Suprapubic skin (tissue), 4 donors: ENCODE measurements around the gene CLEC14A. TPM values are rescaled to one million over a fixed set of nuclear protein-coding genes. Genes with fewer than 3 reads are reported as not detected.

Source experiments
- DNase-seq, 2 donors: peaks; one replicate each; pipeline ENCODE4 v3.0.0-alpha.2; 2019; ENCODE audit warnings: low spot score in 2 of 2
- H3K27ac ChIP-seq: fragments of 200-600 bp; sonication (generic); one replicate; pipeline ENCODE4 v1.5.1; 2019
- H3K27me3 ChIP-seq: fragments of 200-600 bp; sonication (generic); one replicate; pipeline ENCODE4 v1.5.1; 2019
- H3K36me3 ChIP-seq: fragments of 200-600 bp; sonication (generic); one replicate; pipeline ENCODE4 v1.5.1; 2019
- H3K4me1 ChIP-seq: fragments of 200-600 bp; sonication (generic); one replicate; pipeline ENCODE4 v1.5.1; 2019
- H3K4me3 ChIP-seq: fragments of 200-600 bp; sonication (generic); one replicate; pipeline ENCODE4 v1.5.1; 2019; ENCODE audit warnings: mild to moderate bottlenecking
- H3K9me3 ChIP-seq: fragments of 200-600 bp; sonication (generic); one replicate; pipeline ENCODE4 v1.5.1; 2019
- CTCF ChIP-seq, 2 donors: fragments of 200-600 bp in 1 of 2; fragments of 450-650 bp in 1 of 2; sonication (generic) in 1 of 2; IDR thresholded peaks; one replicate each; pipeline ENCODE4 v1.5.1; 2016 to 2019; ENCODE audit warnings: antibody characterized with exemption in 2 of 2, mild to moderate bottlenecking in 1 of 2, moderate library complexity in 1 of 2
- EP300 ChIP-seq: sonication (generic); formaldehyde crosslinking; IDR thresholded peaks from one replicate; pipeline ENCODE4 v1.6.1; 2017; ENCODE audit warnings: antibody characterized with exemption
- POLR2A ChIP-seq, 2 donors: fragments of 450-650 bp; IDR thresholded peaks; one replicate each; pipeline ENCODE4 v1.6.1; 2017; ENCODE audit warnings: antibody characterized with exemption in 2 of 2, mild to moderate bottlenecking in 2 of 2, moderate library complexity in 2 of 2
- POLR2AphosphoS5 ChIP-seq, 3 donors: sonication (generic); formaldehyde crosslinking; IDR thresholded peaks; one replicate each; pipeline ENCODE4 v1.6.1; 2017; ENCODE audit warnings: antibody characterized with exemption in 3 of 3
- WGBS: methylation state at CpG from one replicate; pipeline ENCODE4 v1.1.5; 2018; 5-methylcytosine and 5-hydroxymethylcytosine counted together
- total RNA-seq, 4 donors: library from RNA; depleted of rRNA; stranded (reverse); fragments of >200 nt; gene quantifications; one replicate each; pipeline ENCODE4 v1.1.0, GENCODE V29; 2016

CLEC14A gene
- total RNA-seq, 4 donors from 2014 or later, result 5.9 to 18.9 (median 8.6) TPM

DNA sequence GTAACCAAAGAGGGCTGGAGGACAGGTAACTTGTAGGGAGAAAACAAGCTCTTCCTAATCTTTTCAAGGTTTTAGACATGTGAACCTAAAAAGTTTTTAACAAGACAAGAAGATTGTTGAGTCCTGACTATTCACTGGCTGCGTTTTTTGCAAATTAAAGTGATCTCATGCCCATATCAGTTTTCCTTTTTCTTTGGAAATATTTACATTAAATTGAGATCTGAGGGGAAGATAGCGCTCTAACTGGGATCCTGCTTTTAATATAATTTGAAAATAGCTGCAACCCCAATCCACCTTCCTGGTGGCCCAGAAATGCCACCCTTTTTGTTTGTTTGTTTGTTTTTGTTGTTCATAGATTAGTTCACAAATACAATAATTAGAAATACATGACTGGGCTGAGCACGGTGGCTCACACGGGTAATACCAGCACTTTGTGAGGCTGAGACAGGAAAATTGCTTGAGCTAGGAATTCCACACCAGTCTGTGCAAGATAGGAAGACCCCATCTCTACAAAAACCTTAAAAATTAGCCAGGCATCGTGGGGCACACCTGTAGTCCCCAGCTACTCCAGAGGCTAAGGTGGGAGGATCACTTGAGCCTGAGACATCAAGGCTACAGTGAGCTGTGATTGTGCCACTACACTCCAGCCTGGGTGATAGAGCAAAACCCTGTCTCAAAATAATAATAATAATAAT is 50.6 kb downstream of the CLEC14A start:
- WGBS, result 90% methylated on average over 5 of the region's 5 CpGs
- peaks cover 3% of the 10 kb centered on the region for H3K9me3 ChIP-seq
- DNase-seq, result no peak
- no peaks in the 10 kb centered on the region for H3K36me3 ChIP-seq
- peaks cover 32% of the 10 kb centered on the region for H3K27me3 ChIP-seq
- TF ChIP-seq POLR2AphosphoS5 (IDR thresholded peaks at IDR 0.05), result no peak
- TF ChIP-seq CTCF (IDR thresholded peaks at IDR 0.05), result no peak
- no peak for TF ChIP-seq EP300
- TF ChIP-seq POLR2A (IDR thresholded peaks at IDR 0.05), result no peak
- peaks cover 28% of the 10 kb centered on the region for H3K4me1 ChIP-seq
- H3K4me3 ChIP-seq, result no peak overlapping the region
- H3K27ac ChIP-seq, result no peak overlapping the region

DNA sequence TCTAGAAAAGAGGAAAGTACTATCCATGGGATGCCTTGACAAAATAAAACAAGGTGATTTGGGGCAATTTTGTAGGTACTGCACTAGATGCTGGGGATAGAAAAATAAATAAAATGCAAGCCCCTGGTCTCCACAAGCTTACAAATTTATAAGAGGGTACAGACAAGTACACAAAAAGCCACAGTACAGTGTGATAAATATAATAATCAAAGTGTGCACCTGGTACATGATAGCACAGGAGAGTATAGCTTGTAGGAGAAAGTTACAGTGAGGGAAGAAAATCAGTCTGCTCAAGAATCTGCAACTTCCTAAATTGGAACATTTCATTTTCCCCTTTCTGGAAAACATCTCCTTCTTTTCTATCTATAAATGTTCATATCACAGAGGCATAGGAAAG is 51.2 kb downstream of the CLEC14A start:
- peaks cover 27% of the 10 kb centered on the region for H3K27me3 ChIP-seq
- H3K4me1 ChIP-seq, result peaks cover 22% of the 10 kb centered on the region
- TF ChIP-seq CTCF (IDR thresholded peaks at IDR 0.05), result no peak
- no peak for TF ChIP-seq POLR2A (IDR thresholded peaks at IDR 0.05)
- TF ChIP-seq POLR2AphosphoS5 (IDR thresholded peaks at IDR 0.05), result no peak
- no peak for TF ChIP-seq EP300
- H3K4me3 ChIP-seq, result no peak overlapping the region
- no peaks in the 10 kb centered on the region for H3K36me3 ChIP-seq
- H3K27ac ChIP-seq, result no peak overlapping the region
- H3K9me3 ChIP-seq, result peaks cover 3% of the 10 kb centered on the region
- DNase-seq, result no peak

Other genes with a start within 250 kb of the CLEC14A start
- under 1 TPM in 3 of 4 donors, not detected in 1; 0.24 to 0.98 (median 0.44) TPM for gene SSTR1, start 48.2 kb downstream of the CLEC14A start, total RNA-seq